Measurements from ENCODE around the gene SELENOS.
A peak's percentile ranks its signal among the peaks of the same experiment; 100 is the strongest.

SELENOS gene

GRCh38 chr15:101244889-101245668, 32.2 kb downstream of the SELENOS start:
- WGBS (ENCODE audit: insufficient coverage) = 98% methylated on average over 10 of the region's 14 CpGs
- POLR2A ChIA-PET = interaction anchor here (0.6 kb wide), 1 partner anchor 181 kb away, joined by 6 read pairs; no protein-coding TSS in a partner anchor
- peaks cover 68 to 99% (median 90%) of the 10 kb centered on the region in 4 experiments for H3K4me1 ChIP-seq (ENCODE audit: control extremely low read depth in 1 of 4, control insufficient read depth in 4 of 4, insufficient read depth in 4 of 4, low read length in 3 of 4)

GRCh38 chr15:101244036-101244781, 33.1 kb downstream of the SELENOS start:
- DNase-seq = peak in 2 of 3 donors; percentile 43 to 53
- 32% methylated on average over 6 of the region's 7 CpGs for WGBS (ENCODE audit: insufficient coverage)
- no peaks in the 10 kb centered on the region for H3K27me3 ChIP-seq (replicated peaks in 2 of 5; ENCODE audit: control insufficient read depth in 4 of 5, insufficient read depth in 5 of 5, low read length in 4 of 5)
- ChIA-PET POLR2A (interaction anchor here (0.5 to 0.8 kb wide), 2 partner anchors 77 to 123 kb away, joined by 3 read pairs; no protein-coding TSS in a partner anchor), CTCF (interaction anchor here (0.7 to 2.4 kb wide), 18 partner anchors 8 to 154 kb away, joined by 3 to 8 read pairs (median 4); no protein-coding TSS in a partner anchor)
- peak overlapping the region; percentile 62 to 72 for H3K27ac ChIP-seq (ENCODE audit: insufficient read depth in 1 of 2, low read depth in 1 of 2, low read length in 2 of 2, poor library complexity in 1 of 2, severe bottlenecking in 2 of 2)
- peaks cover 66 to 100% (median 89%) of the 10 kb centered on the region in 4 experiments for H3K4me1 ChIP-seq (ENCODE audit: control extremely low read depth in 1 of 4, control insufficient read depth in 4 of 4, insufficient read depth in 4 of 4, low read length in 3 of 4)
- peak overlapping the region in 4 of 7 experiments; percentile 29 to 53 (median 32) for H3K4me3 ChIP-seq (ENCODE audit: control insufficient read depth in 1 of 7, extremely low read depth in 1 of 7, insufficient read depth in 4 of 7, low read depth in 2 of 7, low read length in 6 of 7)
- no peaks in the 10 kb centered on the region for H3K9me3 ChIP-seq (ENCODE audit: control extremely low read depth in 1 of 5, control insufficient read depth in 4 of 5, insufficient read depth in 2 of 5, low read depth in 1 of 5, low read length in 4 of 5)
- H3K36me3 ChIP-seq (ENCODE audit: control insufficient read depth in 4 of 4, insufficient read depth in 4 of 4, low read length in 3 of 4) = peaks cover 0 to 25% (median 3%) of the 10 kb centered on the region in 4 experiments

More at GRCh38 chr15:101244889-101245668, 32.2 kb downstream of the SELENOS start:
- H3K27me3 ChIP-seq (replicated peaks in 2 of 5; ENCODE audit: control insufficient read depth in 4 of 5, insufficient read depth in 5 of 5, low read length in 4 of 5) = no peaks in the 10 kb centered on the region
- no peaks in the 10 kb centered on the region for H3K9me3 ChIP-seq (ENCODE audit: control extremely low read depth in 1 of 5, control insufficient read depth in 4 of 5, insufficient read depth in 2 of 5, low read depth in 1 of 5, low read length in 4 of 5)
- H3K27ac ChIP-seq (ENCODE audit: insufficient read depth in 1 of 2, low read depth in 1 of 2, low read length in 2 of 2, poor library complexity in 1 of 2, severe bottlenecking in 2 of 2) = peak overlapping the region in 1 of 2 experiments; percentile 62
- peak overlapping the region in 3 of 7 experiments; percentile 29 to 53 (median 34) for H3K4me3 ChIP-seq (ENCODE audit: control insufficient read depth in 1 of 7, extremely low read depth in 1 of 7, insufficient read depth in 4 of 7, low read depth in 2 of 7, low read length in 6 of 7)
- CTCF ChIA-PET = interaction anchor here (0.7 to 2.4 kb wide), 15 partner anchors 9 to 118 kb away, joined by 3 to 8 read pairs (median 4); no protein-coding TSS in a partner anchor
- peaks cover 0 to 29% (median 3%) of the 10 kb centered on the region in 4 experiments for H3K36me3 ChIP-seq (ENCODE audit: control insufficient read depth in 4 of 4, insufficient read depth in 4 of 4, low read length in 3 of 4)
- no peak for DNase-seq

DNA sequence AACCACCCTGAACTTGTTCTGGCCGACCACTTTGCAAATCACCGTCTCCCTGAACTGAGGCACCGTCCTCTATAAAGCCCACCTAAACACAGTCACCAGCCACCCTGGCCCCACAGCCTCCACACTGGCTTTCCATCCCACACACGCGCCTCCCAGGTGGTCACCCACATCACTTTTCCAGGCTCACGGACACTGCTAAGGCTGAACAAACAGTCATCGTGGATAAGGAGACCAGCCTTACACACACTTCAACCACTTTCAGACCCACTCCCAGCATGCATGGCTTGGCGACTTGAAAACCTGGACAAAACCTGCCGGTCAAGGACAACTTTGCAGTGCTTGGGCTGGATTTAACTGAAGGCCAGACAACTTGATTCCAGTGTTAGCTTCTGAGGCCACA, 33.9 kb downstream of the SELENOS start:
- H3K27me3 ChIP-seq (replicated peaks in 2 of 5; ENCODE audit: control insufficient read depth in 4 of 5, insufficient read depth in 5 of 5, low read length in 4 of 5) = no peaks in the 10 kb centered on the region
- ChIA-PET CTCF (interaction anchor here (0.8 to 2.4 kb wide), 11 partner anchors 7 to 155 kb away, joined by 3 to 8 read pairs (median 4); no protein-coding TSS in a partner anchor), POLR2A (interaction anchor here (0.5 to 1.2 kb wide), 4 partner anchors 9 to 122 kb away, joined by 3 to 6 read pairs (median 3); partner anchors contain the start of gene CHSY1)
- 87% methylated on average over 9 of the region's 9 CpGs for WGBS (ENCODE audit: insufficient coverage)
- H3K9me3 ChIP-seq (ENCODE audit: control extremely low read depth in 1 of 5, control insufficient read depth in 4 of 5, insufficient read depth in 2 of 5, low read depth in 1 of 5, low read length in 4 of 5) = no peaks in the 10 kb centered on the region
- H3K27ac ChIP-seq (ENCODE audit: insufficient read depth in 1 of 2, low read depth in 1 of 2, low read length in 2 of 2, poor library complexity in 1 of 2, severe bottlenecking in 2 of 2) = peak overlapping the region; percentile 72 to 86
- no peak for DNase-seq
- peak overlapping the region in 3 of 7 experiments; percentile 27 to 62 (median 54) for H3K4me3 ChIP-seq (ENCODE audit: control insufficient read depth in 1 of 7, extremely low read depth in 1 of 7, insufficient read depth in 4 of 7, low read depth in 2 of 7, low read length in 6 of 7)
- peaks cover 0 to 25% (median 3%) of the 10 kb centered on the region in 4 experiments for H3K36me3 ChIP-seq (ENCODE audit: control insufficient read depth in 4 of 4, insufficient read depth in 4 of 4, low read length in 3 of 4)
- peaks cover 69 to 100% (median 88%) of the 10 kb centered on the region in 4 experiments for H3K4me1 ChIP-seq (ENCODE audit: control extremely low read depth in 1 of 4, control insufficient read depth in 4 of 4, insufficient read depth in 4 of 4, low read length in 3 of 4)

GRCh38 chr15:101242999-101243336, 34.3 kb downstream of the SELENOS start:
- no peaks in the 10 kb centered on the region for H3K27me3 ChIP-seq (replicated peaks in 2 of 5; ENCODE audit: control insufficient read depth in 4 of 5, insufficient read depth in 5 of 5, low read length in 4 of 5)
- POLR2A ChIA-PET = interaction anchor here (0.7 to 1.2 kb wide), 4 partner anchors 9 to 76 kb away, joined by 3 to 6 read pairs (median 3); partner anchors contain the start of gene CHSY1
- H3K4me1 ChIP-seq (ENCODE audit: control extremely low read depth in 1 of 4, control insufficient read depth in 4 of 4, insufficient read depth in 4 of 4, low read length in 3 of 4) = peaks cover 69 to 99% (median 84%) of the 10 kb centered on the region in 4 experiments
- CTCF ChIA-PET = interaction anchor here (0.8 to 2.3 kb wide), 13 partner anchors 9 to 412 kb away, joined by 3 to 9 read pairs (median 4); partner anchors contain the start of gene CHSY1
- H3K9me3 ChIP-seq (ENCODE audit: control extremely low read depth in 1 of 5, control insufficient read depth in 4 of 5, insufficient read depth in 2 of 5, low read depth in 1 of 5, low read length in 4 of 5) = no peaks in the 10 kb centered on the region
- DNase-seq = no peak
- peak overlapping the region; percentile 72 to 86 for H3K27ac ChIP-seq (ENCODE audit: insufficient read depth in 1 of 2, low read depth in 1 of 2, low read length in 2 of 2, poor library complexity in 1 of 2, severe bottlenecking in 2 of 2)
- peak overlapping the region in 6 of 7 experiments; percentile 23 to 62 (median 40) for H3K4me3 ChIP-seq (ENCODE audit: control insufficient read depth in 1 of 7, extremely low read depth in 1 of 7, insufficient read depth in 4 of 7, low read depth in 2 of 7, low read length in 6 of 7)
- H3K36me3 ChIP-seq (ENCODE audit: control insufficient read depth in 4 of 4, insufficient read depth in 4 of 4, low read length in 3 of 4) = peaks cover 0 to 21% (median 2%) of the 10 kb centered on the region in 4 experiments
- 72% methylated on average over 6 of the region's 6 CpGs for WGBS (ENCODE audit: insufficient coverage)

- peaks cover 0 to 18% (median under 1%) of the 10 kb centered on the region in 4 experiments for H3K36me3 ChIP-seq (ENCODE audit: control insufficient read depth in 4 of 4, insufficient read depth in 4 of 4, low read length in 3 of 4)
- ChIA-PET POLR2A (interaction anchor here (0.7 to 1.2 kb wide), 4 partner anchors 10 to 75 kb away, joined by 3 to 6 read pairs (median 3); partner anchors contain the start of gene CHSY1), CTCF (interaction anchor here (0.7 to 3.3 kb wide), 16 partner anchors 7 to 412 kb away, joined by 3 to 19 read pairs (median 4); partner anchors contain the start of gene CHSY1)
- H3K4me1 ChIP-seq (ENCODE audit: control extremely low read depth in 1 of 4, control insufficient read depth in 4 of 4, insufficient read depth in 4 of 4, low read length in 3 of 4) = peaks cover 66 to 94% (median 81%) of the 10 kb centered on the region in 4 experiments
- peak overlapping the region in 6 of 7 experiments; percentile 23 to 62 (median 50) for H3K4me3 ChIP-seq (ENCODE audit: control insufficient read depth in 1 of 7, extremely low read depth in 1 of 7, insufficient read depth in 4 of 7, low read depth in 2 of 7, low read length in 6 of 7)
- 26% methylated on average over 7 of the region's 12 CpGs for WGBS (ENCODE audit: insufficient coverage)
- peak; percentile 93 to 98 (median 97) for DNase-seq
- no peaks in the 10 kb centered on the region for H3K27me3 ChIP-seq (replicated peaks in 2 of 5; ENCODE audit: control insufficient read depth in 4 of 5, insufficient read depth in 5 of 5, low read length in 4 of 5)
- no peaks in the 10 kb centered on the region for H3K9me3 ChIP-seq (ENCODE audit: control extremely low read depth in 1 of 5, control insufficient read depth in 4 of 5, insufficient read depth in 2 of 5, low read depth in 1 of 5, low read length in 4 of 5)
- H3K27ac ChIP-seq (ENCODE audit: insufficient read depth in 1 of 2, low read depth in 1 of 2, low read length in 2 of 2, poor library complexity in 1 of 2, severe bottlenecking in 2 of 2) = peak overlapping the region; percentile 72 to 86
Measured at GRCh38 chr15:101242160-101242998, 34.9 kb downstream of the SELENOS start.

DNA sequence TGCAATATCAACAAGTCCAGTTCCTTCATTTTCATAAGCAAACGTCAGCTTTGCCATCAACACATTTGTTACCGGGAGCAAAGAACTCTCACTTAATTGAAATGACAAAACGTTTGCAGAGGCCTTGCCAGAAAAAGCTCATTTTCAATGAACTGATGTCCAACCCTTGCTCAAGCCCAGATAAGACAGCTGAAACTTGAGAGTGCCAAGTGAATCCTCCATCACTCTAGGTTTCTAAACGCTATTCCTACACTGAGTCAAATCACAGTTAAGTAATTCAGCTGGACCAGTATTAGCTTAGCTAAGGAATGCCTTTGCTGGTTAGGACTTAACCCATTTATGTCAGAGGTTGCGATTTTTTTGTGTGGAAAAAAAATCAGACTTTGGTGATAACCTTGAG, 36.9 kb downstream of the SELENOS start:
- Histone ChIP-seq H3K9me3 (ENCODE audit: control extremely low read depth in 1 of 5, control insufficient read depth in 4 of 5, insufficient read depth in 2 of 5, low read depth in 1 of 5, low read length in 4 of 5) (no peaks in the 10 kb centered on the region), H3K4me3 (ENCODE audit: control insufficient read depth in 1 of 7, extremely low read depth in 1 of 7, insufficient read depth in 4 of 7, low read depth in 2 of 7, low read length in 6 of 7) (peak overlapping the region in 1 of 7 experiments; percentile 10), H3K36me3 (ENCODE audit: control insufficient read depth in 4 of 4, insufficient read depth in 4 of 4, low read length in 3 of 4) (peaks cover 0 to 21% (median under 1%) of the 10 kb centered on the region in 4 experiments), H3K4me1 (ENCODE audit: control extremely low read depth in 1 of 4, control insufficient read depth in 4 of 4, insufficient read depth in 4 of 4, low read length in 3 of 4) (peaks cover 53 to 78% (median 66%) of the 10 kb centered on the region in 4 experiments), H3K27ac (ENCODE audit: insufficient read depth in 1 of 2, low read depth in 1 of 2, low read length in 2 of 2, poor library complexity in 1 of 2, severe bottlenecking in 2 of 2) (no peak overlapping the region), H3K27me3 (replicated peaks in 2 of 5; ENCODE audit: control insufficient read depth in 4 of 5, insufficient read depth in 5 of 5, low read length in 4 of 5) (no peaks in the 10 kb centered on the region)
- ChIA-PET POLR2A (interaction anchor here (0.7 kb wide), 1 partner anchor 62 kb away, joined by 7 read pairs; no protein-coding TSS in a partner anchor), CTCF (interaction anchor here (0.9 to 3.3 kb wide), 15 partner anchors 9 to 232 kb away, joined by 3 to 19 read pairs (median 5); partner anchors contain the start of gene CHSY1)
- no peak for DNase-seq
- 86% methylated on average over 4 of the region's 5 CpGs for WGBS (ENCODE audit: insufficient coverage)
